GM23338 (cell line): ENCODE results near the gene M6PR. TPM values are rescaled to one million over a fixed set of nuclear protein-coding genes. Genes with fewer than 3 reads are reported as not detected.
"Not testable (repeated sequence)": the region's sequence is repeated elsewhere in the genome, so short reads cannot be mapped to it uniquely, and the experiment has no call there.

Source experiments
- ATAC-seq: fragments of 200-7000 bp; cut with Tn5 transposase; 3 replicates; pipeline ENCODE4 v1.9.1; 2020
- DNase-seq: peaks from one replicate; pipeline ENCODE4 v3.0.0-alpha.2; 2015; ENCODE audit warnings: low spot score
- H2AFZ ChIP-seq: fragments of 200-600 bp; sonication (generic); 2 replicates; pipeline ENCODE4 v1.8.0; 2016; ENCODE audit warnings: antibody characterized with exemption, mild to moderate bottlenecking, moderate library complexity
- H3F3A ChIP-seq: fragments of 200-600 bp; sonication (generic); replicated peaks from 2 replicates; pipeline ENCODE4 v1.8.0; 2017; ENCODE audit warnings: antibody characterized with exemption, mixed run types, low read depth
- H3K27ac ChIP-seq: fragments of 200-600 bp; sonication (generic); 2 replicates; pipeline ENCODE4 v1.6.1; 2016; ENCODE audit warnings: low read depth
- H3K27me3 ChIP-seq: fragments of 200-600 bp; sonication (generic); 2 replicates; pipeline ENCODE4 v1.8.0; 2016; ENCODE audit warnings: mild to moderate bottlenecking, mixed run types, moderate library complexity; ENCODE audit not compliant: insufficient read depth
- H3K36me3 ChIP-seq: fragments of 200-600 bp; sonication (generic); 2 replicates; pipeline ENCODE4 v1.8.0; 2016; ENCODE audit warnings: mild to moderate bottlenecking; ENCODE audit not compliant: insufficient read depth
- H3K4me1 ChIP-seq: fragments of 200-600 bp; sonication (generic); 2 replicates; pipeline ENCODE4 v1.8.0; 2016; ENCODE audit warnings: mild to moderate bottlenecking, moderate library complexity; ENCODE audit not compliant: insufficient read depth
- H3K4me2 ChIP-seq: fragments of 200-600 bp; sonication (generic); 2 replicates; pipeline ENCODE4 v1.7.1; 2017; ENCODE audit warnings: mixed run types
- H3K4me3 ChIP-seq: fragments of 200-600 bp; sonication (generic); 2 replicates; pipeline ENCODE4 v1.6.1; 2016; ENCODE audit warnings: mixed run types
- H3K79me2 ChIP-seq: fragments of 200-600 bp; sonication (generic); replicated peaks from 2 replicates; pipeline ENCODE4 v1.8.0; 2017; ENCODE audit warnings: mild to moderate bottlenecking; ENCODE audit not compliant: insufficient read depth
- H3K9me2 ChIP-seq: fragments of 200-600 bp; sonication (generic); 2 replicates; pipeline ENCODE4 v1.8.0; 2017; ENCODE audit not compliant: insufficient read depth
- H4K20me1 ChIP-seq: fragments of 200-600 bp; sonication (generic); replicated peaks from 2 replicates; pipeline ENCODE4 v1.8.0; 2017; ENCODE audit warnings: mild to moderate bottlenecking; ENCODE audit not compliant: insufficient read depth
- H3K27ac Mint-ChIP-seq: 2 replicates; pipeline ENCODE4 v1.8.0; 2020; ENCODE audit warnings: inconsistent platforms, mild to moderate bottlenecking, moderate library complexity, mixed read lengths
- H3K27me3 Mint-ChIP-seq: 3 replicates; pipeline ENCODE4 v1.8.0; 2022; ENCODE audit warnings: low read depth, mild to moderate bottlenecking, moderate library complexity, mixed read lengths, inconsistent platforms; ENCODE audit not compliant: insufficient read depth, poor library complexity
- H3K36me3 Mint-ChIP-seq: 3 replicates; pipeline ENCODE4 v1.8.0; 2021; ENCODE audit warnings: low read depth, mild to moderate bottlenecking, inconsistent platforms, moderate library complexity, mixed read lengths
- H3K4me1 Mint-ChIP-seq: 3 replicates; pipeline ENCODE4 v1.8.0; 2020; ENCODE audit warnings: mild to moderate bottlenecking, inconsistent platforms, mixed read lengths
- H3K4me3 Mint-ChIP-seq: 3 replicates; pipeline ENCODE4 v1.8.0; 2021; ENCODE audit warnings: moderate library complexity, mild to moderate bottlenecking, inconsistent platforms, mixed read lengths
- H3K9me3 Mint-ChIP-seq: 3 replicates; pipeline ENCODE4 v1.8.0; 2020; ENCODE audit warnings: moderate library complexity, mild to moderate bottlenecking, inconsistent platforms, mixed read lengths
- POLR2AphosphoS5 ChIP-seq: IDR thresholded peaks from 2 replicates; pipeline ENCODE4 v1.6.1; 2016; ENCODE audit warnings: antibody characterized with exemption, low read depth
- polyA plus RNA-seq: library from polyadenylated mRNA; unstranded; fragments of >200 nt; fragmentation: Nextera tagmentation; extraction: Ambion mirVana; gene quantifications from 2 replicates; pipeline ENCODE4 v1.2.1, GENCODE V29; 2016
- total RNA-seq: library from RNA; depleted of rRNA; stranded (reverse); fragments of >200 nt; shearing (Covaris generic); gene quantifications from 2 replicates; pipeline ENCODE4 v1.2.3, GENCODE V29; 2014
- TF ChIP-seq, protein P1 (sequence below): IDR thresholded peaks from one replicate; pipeline ENCODE4 v1.6.1; 2018; ENCODE audit warnings: antibody characterized with exemption; ENCODE audit not compliant: unreplicated experiment
- TF ChIP-seq, protein P2 (sequence below), 2 experiments: fragments of 200-600 bp in 1 of 2; sonication (generic) in 1 of 2; conservative IDR thresholded peaks; 2 replicates each; pipeline versions ENCODE4 v1.5.1 to v1.6.1; 2016 to 2017; ENCODE audit warnings: antibody characterized with exemption in 2 of 2, low read depth in 2 of 2, mild to moderate bottlenecking in 2 of 2, moderate library complexity in 1 of 2

The M6PR gene
- total and polyA plus RNA-seq, 2 experiments from 2014 or later = 103 to 147 TPM

DNA sequence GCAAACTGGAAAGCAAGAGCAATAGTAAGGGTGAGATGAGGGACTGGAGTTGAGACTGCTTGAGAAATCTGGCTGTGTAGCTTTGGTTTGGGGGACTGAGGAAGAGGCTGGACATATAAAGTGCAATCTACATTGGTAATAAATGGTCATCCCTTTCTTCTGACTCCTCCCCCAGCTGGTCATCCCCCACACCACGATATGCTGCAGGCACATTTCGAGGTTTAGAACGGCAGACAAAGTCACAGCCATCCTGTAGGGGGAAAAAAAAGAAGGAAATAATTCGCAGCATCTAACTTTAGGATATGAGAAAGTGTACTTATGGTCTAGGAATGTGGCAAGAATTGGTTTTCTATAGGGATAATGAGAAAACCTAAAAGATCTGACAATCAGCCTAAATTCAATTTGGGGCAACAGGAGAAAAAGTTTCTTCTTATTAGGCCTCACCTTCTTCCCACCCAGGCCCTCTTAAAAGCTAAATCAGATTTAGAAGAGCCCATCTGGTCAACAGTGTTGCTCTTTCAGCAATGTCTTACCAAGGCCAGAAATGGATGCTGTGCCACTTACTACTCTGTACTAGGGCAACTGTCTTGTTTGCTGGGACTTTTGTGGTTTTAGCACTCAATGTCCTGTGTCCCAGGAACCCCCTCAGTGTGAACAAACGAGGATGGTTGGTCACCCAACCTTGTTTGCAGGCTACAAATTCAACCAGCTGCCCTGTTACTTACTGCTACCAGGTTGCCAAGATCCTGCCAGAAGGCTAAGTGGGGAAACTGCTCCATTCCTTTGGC lies 7.6 kb downstream of the M6PR start:
- Histone ChIP-seq H3K4me2 (no peak overlapping the region), H3K79me2 (peaks cover 35% of the 10 kb centered on the region), H3K9me2 (no peaks in the 10 kb centered on the region), H3K4me3 (no peak overlapping the region), H3K36me3 (peaks cover 66% of the 10 kb centered on the region), H3K27ac (peak overlapping the region; percentile 89), H3F3A (peaks cover 72% of the 10 kb centered on the region), H3K27me3 (no peaks in the 10 kb centered on the region), H3K4me1 (no peaks in the 10 kb centered on the region; the same call in 1 of the 2 replicates), H4K20me1 (peaks cover 48% of the 10 kb centered on the region), H2AFZ (no peak overlapping the region)
- H3K4me3 Mint-ChIP-seq = no peak overlapping the region
- TF ChIP-seq, protein P1, sequence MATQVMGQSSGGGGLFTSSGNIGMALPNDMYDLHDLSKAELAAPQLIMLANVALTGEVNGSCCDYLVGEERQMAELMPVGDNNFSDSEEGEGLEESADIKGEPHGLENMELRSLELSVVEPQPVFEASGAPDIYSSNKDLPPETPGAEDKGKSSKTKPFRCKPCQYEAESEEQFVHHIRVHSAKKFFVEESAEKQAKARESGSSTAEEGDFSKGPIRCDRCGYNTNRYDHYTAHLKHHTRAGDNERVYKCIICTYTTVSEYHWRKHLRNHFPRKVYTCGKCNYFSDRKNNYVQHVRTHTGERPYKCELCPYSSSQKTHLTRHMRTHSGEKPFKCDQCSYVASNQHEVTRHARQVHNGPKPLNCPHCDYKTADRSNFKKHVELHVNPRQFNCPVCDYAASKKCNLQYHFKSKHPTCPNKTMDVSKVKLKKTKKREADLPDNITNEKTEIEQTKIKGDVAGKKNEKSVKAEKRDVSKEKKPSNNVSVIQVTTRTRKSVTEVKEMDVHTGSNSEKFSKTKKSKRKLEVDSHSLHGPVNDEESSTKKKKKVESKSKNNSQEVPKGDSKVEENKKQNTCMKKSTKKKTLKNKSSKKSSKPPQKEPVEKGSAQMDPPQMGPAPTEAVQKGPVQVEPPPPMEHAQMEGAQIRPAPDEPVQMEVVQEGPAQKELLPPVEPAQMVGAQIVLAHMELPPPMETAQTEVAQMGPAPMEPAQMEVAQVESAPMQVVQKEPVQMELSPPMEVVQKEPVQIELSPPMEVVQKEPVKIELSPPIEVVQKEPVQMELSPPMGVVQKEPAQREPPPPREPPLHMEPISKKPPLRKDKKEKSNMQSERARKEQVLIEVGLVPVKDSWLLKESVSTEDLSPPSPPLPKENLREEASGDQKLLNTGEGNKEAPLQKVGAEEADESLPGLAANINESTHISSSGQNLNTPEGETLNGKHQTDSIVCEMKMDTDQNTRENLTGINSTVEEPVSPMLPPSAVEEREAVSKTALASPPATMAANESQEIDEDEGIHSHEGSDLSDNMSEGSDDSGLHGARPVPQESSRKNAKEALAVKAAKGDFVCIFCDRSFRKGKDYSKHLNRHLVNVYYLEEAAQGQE = no peak
- TF ChIP-seq, protein P2, sequence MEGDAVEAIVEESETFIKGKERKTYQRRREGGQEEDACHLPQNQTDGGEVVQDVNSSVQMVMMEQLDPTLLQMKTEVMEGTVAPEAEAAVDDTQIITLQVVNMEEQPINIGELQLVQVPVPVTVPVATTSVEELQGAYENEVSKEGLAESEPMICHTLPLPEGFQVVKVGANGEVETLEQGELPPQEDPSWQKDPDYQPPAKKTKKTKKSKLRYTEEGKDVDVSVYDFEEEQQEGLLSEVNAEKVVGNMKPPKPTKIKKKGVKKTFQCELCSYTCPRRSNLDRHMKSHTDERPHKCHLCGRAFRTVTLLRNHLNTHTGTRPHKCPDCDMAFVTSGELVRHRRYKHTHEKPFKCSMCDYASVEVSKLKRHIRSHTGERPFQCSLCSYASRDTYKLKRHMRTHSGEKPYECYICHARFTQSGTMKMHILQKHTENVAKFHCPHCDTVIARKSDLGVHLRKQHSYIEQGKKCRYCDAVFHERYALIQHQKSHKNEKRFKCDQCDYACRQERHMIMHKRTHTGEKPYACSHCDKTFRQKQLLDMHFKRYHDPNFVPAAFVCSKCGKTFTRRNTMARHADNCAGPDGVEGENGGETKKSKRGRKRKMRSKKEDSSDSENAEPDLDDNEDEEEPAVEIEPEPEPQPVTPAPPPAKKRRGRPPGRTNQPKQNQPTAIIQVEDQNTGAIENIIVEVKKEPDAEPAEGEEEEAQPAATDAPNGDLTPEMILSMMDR (conservative IDR thresholded peaks at IDR 0.05; ENCODE audit: low read depth in 2 of 2) = 0 out of 4 replicates have a peak, but pooled peaks of 1 of the 2 experiments have one; percentile 8
- TF ChIP-seq POLR2AphosphoS5 = peak; percentile 66
- peak overlapping the region; percentile 1; the same call in 1 of the 2 replicates for H3K27ac Mint-ChIP-seq
- ATAC-seq (no peak), DNase-seq (peak; percentile 24)
- peaks cover 8% of the 10 kb centered on the region for H3K4me1 Mint-ChIP-seq
- no peaks in the 10 kb centered on the region for H3K9me3 Mint-ChIP-seq
- peaks cover 75% of the 10 kb centered on the region for H3K36me3 Mint-ChIP-seq
- H3K27me3 Mint-ChIP-seq = peaks cover 5% of the 10 kb centered on the region

DNA sequence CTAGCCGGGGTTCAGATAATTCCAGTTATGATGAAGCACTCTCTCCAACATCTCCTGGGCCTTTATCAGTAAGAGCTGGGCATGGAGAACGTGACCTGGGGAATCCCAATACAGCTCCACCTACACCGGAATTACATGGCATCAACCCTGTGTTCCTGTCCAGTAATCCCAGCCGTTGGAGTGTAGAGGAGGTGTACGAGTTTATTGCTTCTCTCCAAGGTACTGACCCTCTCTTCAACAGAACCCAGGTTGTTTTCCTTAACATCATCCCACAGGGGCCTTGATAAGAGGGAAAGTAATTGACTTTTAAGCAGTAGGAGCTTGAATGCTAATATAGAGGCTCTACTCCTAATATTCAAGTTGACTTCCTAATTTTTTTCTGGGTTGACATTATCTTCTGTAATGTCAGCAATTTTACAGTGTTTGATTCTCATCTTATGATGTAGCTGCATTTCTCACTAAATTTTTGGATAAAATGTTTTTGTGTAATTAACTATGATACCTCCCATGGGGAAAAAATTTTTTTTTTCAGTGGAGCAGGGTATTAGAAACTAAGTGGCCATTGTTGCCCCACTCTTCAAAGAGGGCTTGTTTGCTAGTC lies 11.5 kb downstream of the M6PR start:
- H3K27me3 ChIP-seq, H3K9me3 Mint-ChIP-seq, DNase-seq, H3K4me3 Mint-ChIP-seq, H3K4me2 ChIP-seq, H3K27ac Mint-ChIP-seq, H3K4me3 ChIP-seq, H3K27me3 Mint-ChIP-seq, H3K9me2 ChIP-seq, H3K4me1 Mint-ChIP-seq, H3K4me1 ChIP-seq, H2AFZ ChIP-seq, ATAC-seq: not testable (repeated sequence)
- peaks cover 65% of the 10 kb centered on the region for H3F3A ChIP-seq
- H3K79me2 ChIP-seq = peaks cover 50% of the 10 kb centered on the region
- peaks cover 85% of the 10 kb centered on the region for H3K36me3 Mint-ChIP-seq
- peaks cover 65% of the 10 kb centered on the region for H4K20me1 ChIP-seq
- H3K36me3 ChIP-seq = peaks cover 79% of the 10 kb centered on the region
- peak overlapping the region; percentile 82; the same call in 1 of the 2 replicates for H3K27ac ChIP-seq
